GM19324 (cell line): Measurements from ENCODE around the gene WDR43.
"Not testable (repeated sequence)": the region's sequence is repeated elsewhere in the genome, so short reads cannot be mapped to it uniquely, and the experiment has no call there.

ENCODE experiments used
- ATAC-seq: cut with Tn5 transposase; IDR thresholded peaks from one replicate; pipeline ENCODE4 v1.9.1; 2021; ENCODE audit warnings: mild to moderate bottlenecking, moderate library complexity; ENCODE audit not compliant: unreplicated experiment, low FRiP score

WDR43 gene

GRCh38 chr2:28958689-28959088 lies 64.2 kb downstream of the WDR43 start:
- ATAC-seq = no peak

GRCh38 chr2:28960401-28960800 lies 65.9 kb downstream of the WDR43 start:
- ATAC-seq = no peak

GRCh38 chr2:28962505-28962904 lies 68.0 kb downstream of the WDR43 start:
- no peak for ATAC-seq

- ATAC-seq = no peak
These were observed 76.1 kb downstream of the WDR43 start for GRCh38 chr2:28970464-28971160.

- no peak for ATAC-seq
These were observed 78.4 kb downstream of the WDR43 start for GRCh38 chr2:28972778-28973335.

- ATAC-seq = no peak
These were observed 79.8 kb downstream of the WDR43 start for GRCh38 chr2:28974252-28974651.

- ATAC-seq = no peak
These were observed 81.2 kb downstream of the WDR43 start for GRCh38 chr2:28975671-28976070.

- ATAC-seq = no peak
These were observed 82.1 kb downstream of the WDR43 start for GRCh38 chr2:28976584-28976983.

- ATAC-seq = no peak
These were observed 82.9 kb downstream of the WDR43 start for GRCh38 chr2:28977176-28977875.

- ATAC-seq = not testable (repeated sequence)
These were observed 83.5 kb downstream of the WDR43 start for GRCh38 chr2:28978001-28978400.

GRCh38 chr2:28978606-28979005 lies 84.1 kb downstream of the WDR43 start:
- no peak for ATAC-seq

GRCh38 chr2:28979041-28979440 lies 84.6 kb downstream of the WDR43 start:
- ATAC-seq = no peak

GRCh38 chr2:28979576-28980366 lies 85.3 kb downstream of the WDR43 start:
- no peak for ATAC-seq

GRCh38 chr2:28980368-28981015 lies 86.0 kb downstream of the WDR43 start:
- no peak for ATAC-seq

- ATAC-seq = no peak
These were observed 86.6 kb downstream of the WDR43 start, which contains the start of gene TOGARAM2 for GRCh38 chr2:28981016-28981441. Gene TOGARAM2 (plus strand): TSS chr2:28981298. CDS start chr2:28994835, 13,537 bp downstream.

GRCh38 chr2:28981620-28982376 lies 87.3 kb downstream of the WDR43 start:
- no peak for ATAC-seq

GRCh38 chr2:28982381-28982950 lies 88.0 kb downstream of the WDR43 start:
- no peak for ATAC-seq

GRCh38 chr2:28986429-28986828 lies 92.0 kb downstream of the WDR43 start:
- no peak for ATAC-seq

GRCh38 chr2:28989973-28990372 lies 95.5 kb downstream of the WDR43 start:
- ATAC-seq = no peak
